ENCODE data around the gene RESF1.

Gene RESF1

DNA sequence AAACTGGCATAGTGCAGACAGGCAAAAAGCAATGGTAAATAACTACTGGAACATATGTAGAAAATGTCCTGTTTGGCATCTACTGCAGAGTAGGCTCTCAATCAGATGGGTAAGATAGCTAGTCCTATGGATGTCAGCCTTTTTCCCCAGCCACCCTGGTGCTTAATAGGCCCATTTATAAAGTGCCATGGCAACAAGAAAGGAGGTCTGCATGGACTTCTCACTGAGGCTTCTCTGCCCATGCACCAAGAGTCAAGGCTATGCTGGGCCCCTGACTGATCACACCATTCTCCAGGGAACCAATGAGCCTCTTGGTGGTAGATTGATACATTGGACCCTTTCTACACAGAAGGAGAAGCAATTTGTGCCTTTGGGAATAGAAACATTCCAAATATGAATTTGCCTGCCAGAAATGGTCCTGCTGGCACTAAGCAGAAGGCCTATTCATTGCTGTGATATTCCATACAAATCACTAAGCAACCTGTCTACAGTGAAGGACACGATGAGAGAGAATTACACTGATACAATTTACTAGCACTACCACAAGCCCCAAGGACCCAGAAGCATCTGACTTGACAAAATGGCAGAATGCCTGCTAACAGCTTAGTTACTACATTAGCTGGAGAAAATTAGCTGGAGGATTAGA, 43.8 kb downstream of the RESF1 start:
- TF ChIP-seq, protein P1, sequence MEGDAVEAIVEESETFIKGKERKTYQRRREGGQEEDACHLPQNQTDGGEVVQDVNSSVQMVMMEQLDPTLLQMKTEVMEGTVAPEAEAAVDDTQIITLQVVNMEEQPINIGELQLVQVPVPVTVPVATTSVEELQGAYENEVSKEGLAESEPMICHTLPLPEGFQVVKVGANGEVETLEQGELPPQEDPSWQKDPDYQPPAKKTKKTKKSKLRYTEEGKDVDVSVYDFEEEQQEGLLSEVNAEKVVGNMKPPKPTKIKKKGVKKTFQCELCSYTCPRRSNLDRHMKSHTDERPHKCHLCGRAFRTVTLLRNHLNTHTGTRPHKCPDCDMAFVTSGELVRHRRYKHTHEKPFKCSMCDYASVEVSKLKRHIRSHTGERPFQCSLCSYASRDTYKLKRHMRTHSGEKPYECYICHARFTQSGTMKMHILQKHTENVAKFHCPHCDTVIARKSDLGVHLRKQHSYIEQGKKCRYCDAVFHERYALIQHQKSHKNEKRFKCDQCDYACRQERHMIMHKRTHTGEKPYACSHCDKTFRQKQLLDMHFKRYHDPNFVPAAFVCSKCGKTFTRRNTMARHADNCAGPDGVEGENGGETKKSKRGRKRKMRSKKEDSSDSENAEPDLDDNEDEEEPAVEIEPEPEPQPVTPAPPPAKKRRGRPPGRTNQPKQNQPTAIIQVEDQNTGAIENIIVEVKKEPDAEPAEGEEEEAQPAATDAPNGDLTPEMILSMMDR (conservative IDR thresholded peaks at IDR 0.05), result no peak
- no peak for TF ChIP-seq ZFX (IDR thresholded peaks at IDR 0.05)
- no peak overlapping the region for H3K27ac ChIP-seq

DNA sequence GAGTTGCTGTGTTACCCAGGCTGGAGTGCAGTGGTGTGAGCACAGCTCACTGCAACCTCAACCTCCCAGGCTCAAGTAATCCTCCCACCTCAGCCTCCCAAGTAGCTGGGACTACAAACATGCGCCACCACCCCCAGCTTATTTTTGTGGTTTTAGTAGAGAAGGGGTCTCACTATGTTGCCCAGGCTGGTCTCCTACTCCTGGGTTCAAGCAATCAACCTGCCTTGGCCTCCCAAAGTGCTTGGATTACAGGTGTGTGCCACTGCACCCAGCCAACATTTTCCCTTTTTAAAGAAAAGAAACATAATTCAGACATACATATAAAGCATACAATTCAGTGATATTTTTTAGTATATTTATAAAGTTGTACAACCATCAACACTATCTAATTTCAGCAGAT, 44.4 kb downstream of the RESF1 start:
- H3K27ac ChIP-seq, result no peak overlapping the region
- TF ChIP-seq ZFX (IDR thresholded peaks at IDR 0.05), result no peak
- TF ChIP-seq, protein P1 (conservative IDR thresholded peaks at IDR 0.05), result no peak

DNA sequence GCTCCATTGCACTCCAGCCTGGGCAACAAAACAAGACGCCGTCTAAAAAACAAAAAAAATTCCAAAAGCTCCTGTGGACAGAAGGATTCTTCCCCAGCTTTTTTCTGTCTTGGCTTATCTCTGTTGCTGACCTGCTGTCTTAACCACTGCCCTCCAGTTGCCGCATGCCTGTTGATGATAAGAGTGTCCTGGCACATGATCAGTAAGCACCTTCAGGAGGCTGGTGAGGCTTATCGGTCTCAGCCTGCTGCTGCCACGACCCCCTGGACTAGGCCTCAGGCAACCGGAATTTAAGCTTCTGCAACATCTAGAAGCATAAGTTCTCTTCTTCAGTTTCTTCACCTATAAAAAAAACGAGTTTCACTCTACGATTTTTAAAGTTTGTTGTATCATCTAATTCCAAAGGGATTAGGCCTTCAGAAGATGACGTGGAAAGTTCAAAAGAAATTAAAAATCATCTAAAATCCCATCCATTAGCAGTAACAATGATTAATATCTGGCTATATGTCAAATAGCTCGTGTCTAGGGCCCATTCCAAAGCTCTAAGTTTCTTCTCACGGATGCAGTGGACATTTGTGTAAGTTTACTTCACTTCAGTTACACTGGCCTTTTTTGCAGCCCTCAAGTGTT, 46.4 kb downstream of the RESF1 start:
- no peak overlapping the region for H3K27ac ChIP-seq
- no peak for TF ChIP-seq ZFX (IDR thresholded peaks at IDR 0.05)
- TF ChIP-seq, protein P1 (conservative IDR thresholded peaks at IDR 0.05), result no peak

Measured in C4-2B (cell line).